GM12878 (cell line): ENCODE measurements around the gene RAPGEF3. TPM values are rescaled to one million over a fixed set of nuclear protein-coding genes. Genes with fewer than 3 reads are reported as not detected.

Experiments used
- ATAC-seq: fragments of 200-7000 bp; cut with Tn5 transposase; 3 replicates; pipeline ENCODE4 v1.9.1; 2020; ENCODE audit warnings: mild to moderate bottlenecking, moderate library complexity
- BruUV-seq: library from RNA; stranded (reverse); fragments of 400-500 nt; replicated peaks from 2 replicates; lab custom pipeline; 2021; lab: Mats Ljungman, UMichigan
- CTCF ChIA-PET: fragments of 300-600 bp; sonication (Branson Sonifier 250); formaldehyde crosslinking; extraction: SDS; loops from one replicate; lab custom pipeline; 2021; ENCODE audit warnings: inconsistent platforms; lab: Yijun Ruan, JAX
- POLR2A ChIA-PET: fragments of 350-600 bp; formaldehyde crosslinking; extraction: SDS; loops from one replicate; lab custom pipeline; 2021; ENCODE audit warnings: inconsistent platforms; lab: Charles Lee
- RAD21 ChIA-PET: fragments of 300-600 bp; sonication (Branson Sonifier 250); formaldehyde crosslinking; loops from one replicate; lab custom pipeline; 2023; ENCODE audit warnings: antibody characterized with exemption; ENCODE audit not compliant: unreplicated experiment; lab: Charles Lee
- SMC1A ChIA-PET: fragments of 300-600 bp; sonication (Branson Sonifier 250); formaldehyde crosslinking; loops from one replicate; lab custom pipeline; 2023; ENCODE audit not compliant: unreplicated experiment, uncharacterized antibody; lab: Charles Lee
- DNase-seq: peaks from one replicate; pipeline ENCODE4 v3.0.0-alpha.2; 2011; ENCODE audit warnings: low read depth, low spot score
- FAIRE-seq: peaks from 3 replicates; lab custom pipeline; 2011; peaks lifted over from hg19 to GRCh38; lab: Jason Lieb, UNC
- H2AFZ ChIP-seq: 2 replicates; pipeline ENCODE4 v1.6.0; 2011; ENCODE audit warnings: low read depth, low read length, control low read depth; ENCODE audit not compliant: control insufficient read depth
- H3K27ac ChIP-seq: 2 replicates; pipeline ENCODE4 v1.5.1; 2011; ENCODE audit warnings: control low read depth; ENCODE audit not compliant: control insufficient read depth, insufficient read depth
- H3K27me3 ChIP-seq, 2 experiments: replicated peaks in 1 of 2; 2 replicates each; pipeline versions ENCODE4 v1.6.0 to v1.6.1; 2011; ENCODE audit warnings: low read length in 1 of 2; ENCODE audit not compliant: control insufficient read depth in 2 of 2, insufficient read depth in 2 of 2
- H3K36me3 ChIP-seq, 2 experiments: 2 replicates each; pipeline ENCODE4 v1.5.1; 2011; ENCODE audit warnings: low read length in 1 of 2; ENCODE audit not compliant: control insufficient read depth in 2 of 2, insufficient read depth in 2 of 2
- H3K4me1 ChIP-seq: 2 replicates; pipeline ENCODE4 v1.6.1; 2011; ENCODE audit warnings: mild to moderate bottlenecking, low read length, moderate library complexity, mixed read lengths; ENCODE audit not compliant: control insufficient read depth, insufficient read depth
- H3K4me2 ChIP-seq: 2 replicates; pipeline ENCODE4 v1.6.0; 2011; ENCODE audit warnings: control low read depth; ENCODE audit not compliant: control insufficient read depth, insufficient read depth
- H3K4me3 ChIP-seq: fragments of 200-600 bp; sonication (generic); 2 replicates; pipeline ENCODE4 v1.5.1; 2016
- H3K79me2 ChIP-seq: 2 replicates; pipeline ENCODE4 v1.6.0; 2011; ENCODE audit warnings: low read length; ENCODE audit not compliant: control insufficient read depth, insufficient read depth
- H3K9ac ChIP-seq: 2 replicates; pipeline ENCODE4 v1.8.0; 2011; ENCODE audit warnings: low read length, control low read depth, mixed read lengths; ENCODE audit not compliant: control insufficient read depth, insufficient read depth
- H3K9me3 ChIP-seq: replicated peaks from 3 replicates; pipeline ENCODE4 v1.5.1; 2011; ENCODE audit warnings: mild to moderate bottlenecking, low read length; ENCODE audit not compliant: control insufficient read depth, insufficient read depth
- H4K20me1 ChIP-seq: 2 replicates; pipeline ENCODE4 v1.6.0; 2011; ENCODE audit not compliant: control insufficient read depth, insufficient read depth
- EZH2 ChIP-seq: IDR thresholded peaks from 2 replicates; pipeline ENCODE4 v1.6.1; 2012; ENCODE audit warnings: low read depth, mild to moderate bottlenecking, control low read depth, inconsistent platforms, low read length, borderline replicate concordance; ENCODE audit not compliant: control insufficient read depth
- HDAC6 ChIP-seq: fragments of 200-600 bp; sonication (generic); IDR thresholded peaks from one replicate; pipeline ENCODE4 v1.8.0; 2017; ENCODE audit warnings: antibody characterized with exemption; ENCODE audit not compliant: unreplicated experiment
- KDM1A ChIP-seq: fragments of 200-600 bp; sonication (generic); IDR thresholded peaks from 2 replicates; pipeline ENCODE4 v1.6.1; 2016; ENCODE audit warnings: borderline replicate concordance
- MEF2A ChIP-seq: IDR thresholded peaks from 2 replicates; pipeline ENCODE4 v1.6.1; 2011; ENCODE audit warnings: low read depth, mild to moderate bottlenecking, low read length, moderate library complexity; ENCODE audit not compliant: insufficient read depth
- MXI1 ChIP-seq: fragments of 150-350 bp; IDR thresholded peaks from 2 replicates; pipeline ENCODE4 v1.6.1; 2011; ENCODE audit warnings: low read depth, mild to moderate bottlenecking, inconsistent platforms, low read length, improper control_type of control experiment
- USF1 ChIP-seq: IDR thresholded peaks from 2 replicates; pipeline ENCODE4 v1.6.1; 2011; ENCODE audit warnings: borderline replicate concordance, low read depth, mild to moderate bottlenecking, moderate library complexity, mixed read lengths, low read length; ENCODE audit not compliant: insufficient read depth; ENCODE audit errors: extremely low read length
- ZBED1 ChIP-seq: IDR thresholded peaks from 2 replicates; pipeline ENCODE4 v1.6.1; 2016; ENCODE audit warnings: borderline replicate concordance
- ZBTB4 ChIP-seq: fragments of 450-650 bp; formaldehyde crosslinking; IDR thresholded peaks from 2 replicates; pipeline ENCODE4 v1.4.0; 2022; ENCODE audit warnings: mild to moderate bottlenecking, moderate library complexity
- WGBS: methylation state at CpG from one replicate; pipeline ENCODE4 v1.1.6; 2016; ENCODE audit warnings: low lambda C conversion rate; ENCODE audit not compliant: insufficient replicate concordance, insufficient coverage; ENCODE audit errors: missing lambda C conversion rate; 5-methylcytosine and 5-hydroxymethylcytosine counted together
- in situ Hi-C: fragments of 300-500 bp; cut with MboI; formaldehyde crosslinking; loops from 9 replicates; pipeline ENCODE4 v1.14.3; 2018; ENCODE audit warnings: mixed read lengths
- intact Hi-C: fragments of 100-400 bp; cut with micrococcal nuclease; formaldehyde crosslinking; loops from one replicate; pipeline ENCODE4 v1.14.2; 2022; ENCODE audit not compliant: unreplicated experiment
- polyA plus RNA-seq, 11 experiments: library from polyadenylated mRNA; depleted of rRNA in 4 of 11; unstranded in 6 of 11; stranded (reverse) in 5 of 11; fragments of >200 nt; fragmentation: Nextera tagmentation in 4 of 11; fragmentation: Illumina TruSeq in 1 of 11; extraction: Ambion mirVana in 4 of 11; extraction: Trizol in 1 of 11; gene quantifications; 1 replicate in 1 of 11; 2 replicates in 10 of 11; pipeline versions ENCODE4 v1.2.1 to v1.2.3, GENCODE V29; 2011 to 2016; ENCODE audit warnings: inconsistent platforms in 2 of 11, missing spikeins in 2 of 11, low read depth in 1 of 11
- total RNA-seq, 4 experiments: library from RNA; depleted of rRNA in 3 of 4; stranded (reverse); fragments of >200 nt in 3 of 4; fragmentation: Illumina TruSeq in 1 of 4; extraction: Trizol in 1 of 4; gene quantifications; 2 replicates each; pipeline versions ENCODE4 v1.2.1 to v1.2.3, GENCODE V29; 2013 to 2021
- TF ChIP-seq, protein P1 (sequence below): fragments of 450-650 bp; IDR thresholded peaks from 2 replicates; pipeline ENCODE4 v1.6.1; 2017; ENCODE audit warnings: low read depth, mild to moderate bottlenecking, moderate library complexity
- TF ChIP-seq, protein P2 (sequence below): IDR thresholded peaks from 2 replicates; pipeline ENCODE4 v1.6.1; 2012; ENCODE audit warnings: low read length, inconsistent platforms
- TF ChIP-seq, protein P3 (sequence below), 3 experiments: IDR thresholded peaks in 2 of 3; conservative IDR thresholded peaks in 1 of 3; 2 replicates each; pipeline ENCODE4 v1.5.1; 2011; ENCODE audit warnings: low read depth in 3 of 3, low read length in 3 of 3, mild to moderate bottlenecking in 3 of 3, control low read depth in 2 of 3, moderate library complexity in 2 of 3, inconsistent platforms in 1 of 3, mixed read lengths in 1 of 3; ENCODE audit not compliant: control insufficient read depth in 2 of 3, insufficient read depth in 1 of 3; ENCODE audit errors: extremely low read depth in 1 of 3

Gene RAPGEF3
- total and polyA plus RNA-seq, 10 of the 15 experiments (the other 5 are each of a cell fraction or from before 2014, with no cell fraction given) = 0.02 to 0.92 (median 0.31) TPM; not detected in 2

- H4K20me1 ChIP-seq = no peaks in the 10 kb centered on the region
- no peaks in the 10 kb centered on the region for H3K4me1 ChIP-seq
- no peak overlapping the region for H3K4me2 ChIP-seq
- in situ Hi-C loops (no loop called here), intact Hi-C loops (no loop called here)
- peaks cover 0 to 4% of the 10 kb centered on the region in 2 experiments; a peak in 1 of 4 replicates for H3K36me3 ChIP-seq
- ATAC-seq = no peak
- CTCF ChIA-PET = interaction anchor here (0.6 to 2.0 kb wide), 5 partner anchors 16 to 177 kb away, joined by 3 to 5 read pairs (median 3); partner anchors contain the start of gene TMEM106C
- POLR2A ChIA-PET = no interaction called here
- H3K27ac ChIP-seq = no peak overlapping the region
- no peak for FAIRE-seq
- DNase-seq = no peak
- 62% methylated on average over 11 of the region's 11 CpGs for WGBS
- no peaks in the 10 kb centered on the region for H3K27me3 ChIP-seq
- SMC1A ChIA-PET = interaction anchor here (0.6 to 1.5 kb wide), 3 partner anchors 52 to 160 kb away, joined by 3 to 4 read pairs (median 3); partner anchors contain the start of gene ENDOU
- H3K9me3 ChIP-seq = no peaks in the 10 kb centered on the region
- no peak overlapping the region for H2AFZ ChIP-seq
- TF ChIP-seq HDAC6 (no peak), ZBED1 (no peak), ZBTB4 (CRISPR knock-in tag) (no peak), MXI1 (no peak), MEF2A (no peak), KDM1A (no peak), EZH2 (no peak), USF1 (no peak)
- TF ChIP-seq, protein P1, sequence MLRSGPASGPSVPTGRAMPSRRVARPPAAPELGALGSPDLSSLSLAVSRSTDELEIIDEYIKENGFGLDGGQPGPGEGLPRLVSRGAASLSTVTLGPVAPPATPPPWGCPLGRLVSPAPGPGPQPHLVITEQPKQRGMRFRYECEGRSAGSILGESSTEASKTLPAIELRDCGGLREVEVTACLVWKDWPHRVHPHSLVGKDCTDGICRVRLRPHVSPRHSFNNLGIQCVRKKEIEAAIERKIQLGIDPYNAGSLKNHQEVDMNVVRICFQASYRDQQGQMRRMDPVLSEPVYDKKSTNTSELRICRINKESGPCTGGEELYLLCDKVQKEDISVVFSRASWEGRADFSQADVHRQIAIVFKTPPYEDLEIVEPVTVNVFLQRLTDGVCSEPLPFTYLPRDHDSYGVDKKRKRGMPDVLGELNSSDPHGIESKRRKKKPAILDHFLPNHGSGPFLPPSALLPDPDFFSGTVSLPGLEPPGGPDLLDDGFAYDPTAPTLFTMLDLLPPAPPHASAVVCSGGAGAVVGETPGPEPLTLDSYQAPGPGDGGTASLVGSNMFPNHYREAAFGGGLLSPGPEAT = no peak
- TF ChIP-seq, protein P2, sequence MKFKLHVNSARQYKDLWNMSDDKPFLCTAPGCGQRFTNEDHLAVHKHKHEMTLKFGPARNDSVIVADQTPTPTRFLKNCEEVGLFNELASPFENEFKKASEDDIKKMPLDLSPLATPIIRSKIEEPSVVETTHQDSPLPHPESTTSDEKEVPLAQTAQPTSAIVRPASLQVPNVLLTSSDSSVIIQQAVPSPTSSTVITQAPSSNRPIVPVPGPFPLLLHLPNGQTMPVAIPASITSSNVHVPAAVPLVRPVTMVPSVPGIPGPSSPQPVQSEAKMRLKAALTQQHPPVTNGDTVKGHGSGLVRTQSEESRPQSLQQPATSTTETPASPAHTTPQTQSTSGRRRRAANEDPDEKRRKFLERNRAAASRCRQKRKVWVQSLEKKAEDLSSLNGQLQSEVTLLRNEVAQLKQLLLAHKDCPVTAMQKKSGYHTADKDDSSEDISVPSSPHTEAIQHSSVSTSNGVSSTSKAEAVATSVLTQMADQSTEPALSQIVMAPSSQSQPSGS = no peak
- TF ChIP-seq, protein P3, sequence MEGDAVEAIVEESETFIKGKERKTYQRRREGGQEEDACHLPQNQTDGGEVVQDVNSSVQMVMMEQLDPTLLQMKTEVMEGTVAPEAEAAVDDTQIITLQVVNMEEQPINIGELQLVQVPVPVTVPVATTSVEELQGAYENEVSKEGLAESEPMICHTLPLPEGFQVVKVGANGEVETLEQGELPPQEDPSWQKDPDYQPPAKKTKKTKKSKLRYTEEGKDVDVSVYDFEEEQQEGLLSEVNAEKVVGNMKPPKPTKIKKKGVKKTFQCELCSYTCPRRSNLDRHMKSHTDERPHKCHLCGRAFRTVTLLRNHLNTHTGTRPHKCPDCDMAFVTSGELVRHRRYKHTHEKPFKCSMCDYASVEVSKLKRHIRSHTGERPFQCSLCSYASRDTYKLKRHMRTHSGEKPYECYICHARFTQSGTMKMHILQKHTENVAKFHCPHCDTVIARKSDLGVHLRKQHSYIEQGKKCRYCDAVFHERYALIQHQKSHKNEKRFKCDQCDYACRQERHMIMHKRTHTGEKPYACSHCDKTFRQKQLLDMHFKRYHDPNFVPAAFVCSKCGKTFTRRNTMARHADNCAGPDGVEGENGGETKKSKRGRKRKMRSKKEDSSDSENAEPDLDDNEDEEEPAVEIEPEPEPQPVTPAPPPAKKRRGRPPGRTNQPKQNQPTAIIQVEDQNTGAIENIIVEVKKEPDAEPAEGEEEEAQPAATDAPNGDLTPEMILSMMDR (IDR thresholded peaks at IDR 0.05 in 2 of 3, conservative IDR thresholded peaks at IDR 0.05 in 1 of 3; ENCODE audit: control insufficient read depth in 2 of 3, extremely low read depth in 1 of 3, insufficient read depth in 1 of 3, low read depth in 3 of 3, low read length in 3 of 3) = no peak
- no peak overlapping the region for H3K4me3 ChIP-seq
- BruUV-seq = no TSS peak
- H3K79me2 ChIP-seq = no peaks in the 10 kb centered on the region
- H3K9ac ChIP-seq = no peak overlapping the region
- RAD21 ChIA-PET = no interaction called here
Measured at GRCh38 chr12:47785887-47786661, 27.4 kb upstream of the RAPGEF3 start.
